ENCODE data around the gene RDH12.
"Not testable (repeated sequence)": the region's sequence is repeated elsewhere in the genome, so short reads cannot be mapped to it uniquely, and the experiment has no call there.

The RDH12 gene

DNA sequence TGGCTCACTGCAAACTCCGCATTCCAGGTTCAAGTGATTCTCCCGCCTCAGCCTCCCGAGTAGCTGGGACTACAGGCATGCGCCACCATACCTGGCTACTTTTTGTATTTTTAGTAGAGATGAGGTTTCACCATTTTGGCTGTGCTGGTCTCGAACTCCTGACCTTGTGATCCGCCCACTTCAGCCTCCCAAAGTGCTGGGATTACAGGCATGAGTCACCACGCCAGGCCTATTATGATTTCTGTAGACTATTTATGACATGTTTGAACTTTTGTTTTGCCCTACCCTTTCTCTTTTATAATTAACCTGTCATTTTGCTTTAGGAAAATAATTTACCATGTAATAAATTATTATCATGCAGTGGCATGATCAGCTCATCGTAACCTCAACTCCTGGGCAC lies at the start of gene RDH12:
TSS of gene RDH12 (plus strand) at position 395 of the 400 bp plus-strand sequence. CDS start 20,757 bp downstream, outside the sequence.
- not testable (repeated sequence) for DNase-seq

DNA sequence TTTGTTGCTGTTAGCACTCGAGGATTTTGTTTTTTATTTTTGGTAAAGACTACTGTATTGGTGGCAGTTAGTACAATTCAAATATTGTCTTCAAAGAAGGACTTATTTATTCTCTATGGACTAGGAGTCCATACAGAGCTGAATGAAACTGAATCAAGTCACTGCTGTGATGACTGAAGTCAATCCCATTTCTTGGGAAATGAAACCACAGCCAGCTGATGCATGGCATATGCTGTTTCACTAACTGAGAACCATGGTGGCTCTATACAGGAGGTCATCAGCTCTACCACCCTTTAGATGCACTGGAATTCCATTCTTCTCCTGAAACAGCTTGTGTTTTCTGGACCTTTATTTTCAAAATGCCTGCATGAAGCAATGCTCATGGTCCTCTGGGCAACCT lies 49.5 kb upstream of the RDH12 start:
- DNase-seq = no peak

DNA sequence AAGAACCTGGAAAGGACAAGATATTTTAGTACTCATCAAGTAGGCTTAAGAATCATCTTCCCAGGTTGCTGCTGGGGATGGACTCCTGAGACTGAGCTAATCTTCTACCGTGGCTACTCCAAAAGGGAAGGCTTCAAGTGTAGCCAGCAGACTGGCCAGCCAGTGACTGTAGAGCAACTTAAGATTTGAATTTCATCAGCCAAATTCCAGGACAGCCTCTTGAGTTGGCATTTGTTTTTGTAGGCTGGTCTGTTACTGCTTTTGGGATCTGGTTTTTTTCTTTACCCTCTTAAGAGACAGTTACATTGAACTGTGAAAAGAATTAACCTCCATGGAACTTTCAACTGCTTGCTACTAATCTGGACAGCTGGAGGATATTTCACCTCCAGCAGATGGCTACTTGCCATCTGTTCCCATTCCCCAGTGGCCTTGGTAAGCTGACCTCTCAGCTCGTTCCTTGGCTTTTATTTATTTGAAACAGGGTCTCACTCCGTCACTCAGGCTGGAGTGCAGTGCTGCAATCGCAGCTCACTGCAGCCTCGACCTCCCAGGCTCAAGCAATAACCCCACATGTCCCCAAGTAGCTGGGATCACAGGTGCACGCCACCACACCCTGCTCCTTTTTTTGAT lies 47.9 kb upstream of the RDH12 start:
- no peak for DNase-seq

DNA sequence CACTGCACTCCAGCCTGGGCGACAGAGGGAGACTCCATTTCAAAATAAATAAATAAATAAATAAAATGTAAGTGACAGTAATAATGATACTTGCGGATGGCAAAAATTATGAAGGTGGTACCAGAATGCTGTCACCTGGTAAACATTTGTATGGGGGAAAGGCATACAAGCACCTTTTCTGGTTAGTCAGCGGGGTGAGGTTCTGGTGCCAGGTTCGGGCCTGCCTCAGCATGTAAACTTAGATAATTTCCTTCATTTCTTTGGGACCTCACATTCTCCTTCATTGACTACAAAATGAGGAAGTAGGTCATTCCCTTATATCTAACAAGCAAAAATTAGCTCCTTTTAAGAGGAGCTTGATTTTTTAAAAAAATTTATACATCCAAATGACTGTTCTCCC lies 38.1 kb upstream of the RDH12 start:
- no peak for DNase-seq

DNA sequence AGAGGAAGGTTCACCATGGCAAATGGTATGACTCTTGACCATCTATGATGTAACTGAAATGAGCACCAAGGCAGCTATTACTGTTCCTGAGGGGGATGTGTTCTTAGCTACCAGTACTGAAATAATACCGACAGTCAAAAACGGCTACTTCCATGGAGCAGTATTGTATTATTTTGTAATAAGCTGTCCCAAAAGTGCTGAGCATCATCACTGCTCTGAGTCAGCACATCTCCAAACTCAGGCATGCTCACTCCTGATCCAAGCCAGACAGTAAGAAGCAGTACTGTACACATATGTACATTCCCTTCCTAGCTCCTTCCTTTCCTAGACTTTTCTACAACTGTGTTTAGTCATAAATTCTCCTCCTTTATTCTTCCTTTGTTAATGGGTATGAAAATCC lies 35.8 kb upstream of the RDH12 start:
- no peak for DNase-seq

DNA sequence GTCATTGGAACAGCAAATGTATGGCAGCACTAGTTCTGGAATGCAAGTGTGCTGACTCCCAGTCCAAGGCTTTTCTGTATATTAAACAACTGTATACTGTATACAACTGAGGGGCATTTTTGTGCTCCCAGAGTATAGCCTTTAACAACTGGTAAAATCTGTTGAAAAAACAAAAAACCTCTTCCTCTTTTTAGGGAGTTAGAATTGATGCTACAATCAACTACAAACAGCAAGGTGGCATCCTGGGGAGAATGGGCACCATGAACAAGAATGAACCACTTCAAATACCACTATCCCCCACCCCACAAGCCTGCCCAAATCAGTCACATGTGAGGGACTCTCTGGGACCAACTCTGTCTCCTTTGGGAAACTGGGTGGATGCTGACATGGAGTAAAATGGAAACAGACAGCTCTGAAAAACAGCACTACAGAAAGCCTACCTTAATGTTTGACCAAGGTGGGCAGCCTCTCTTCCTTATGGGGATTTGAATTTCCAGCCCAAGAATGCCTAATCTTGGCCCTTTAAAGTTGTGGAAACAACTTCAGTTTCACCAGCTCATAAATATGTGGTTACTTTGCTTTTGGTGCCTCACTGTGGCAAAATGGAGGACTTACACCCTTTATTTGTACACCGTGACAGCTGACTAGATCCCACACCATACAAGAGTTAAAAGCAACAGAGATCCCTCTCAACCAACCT lies 34.8 kb upstream of the RDH12 start:
- DNase-seq = peak in 1 of 2 experiments; percentile 22

DNA sequence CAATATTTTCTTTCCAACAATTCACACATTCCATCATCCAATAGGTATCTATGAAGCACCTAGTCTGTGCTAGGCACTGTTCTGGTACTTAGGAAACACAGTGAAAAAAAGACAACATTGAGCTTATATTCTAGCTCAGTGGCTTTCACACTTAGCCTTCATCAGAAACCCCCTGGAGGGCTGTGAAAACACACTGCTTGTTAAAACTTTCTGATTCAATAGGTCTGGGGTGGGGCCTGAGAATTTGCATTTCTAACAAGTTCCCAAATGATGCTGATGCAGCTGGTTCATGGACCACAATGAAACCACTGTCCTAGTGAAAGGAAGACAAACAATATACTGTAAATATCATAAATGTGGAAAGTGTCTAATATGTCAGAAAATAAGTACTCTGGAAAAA lies 33.1 kb upstream of the RDH12 start:
- DNase-seq = no peak

DNA sequence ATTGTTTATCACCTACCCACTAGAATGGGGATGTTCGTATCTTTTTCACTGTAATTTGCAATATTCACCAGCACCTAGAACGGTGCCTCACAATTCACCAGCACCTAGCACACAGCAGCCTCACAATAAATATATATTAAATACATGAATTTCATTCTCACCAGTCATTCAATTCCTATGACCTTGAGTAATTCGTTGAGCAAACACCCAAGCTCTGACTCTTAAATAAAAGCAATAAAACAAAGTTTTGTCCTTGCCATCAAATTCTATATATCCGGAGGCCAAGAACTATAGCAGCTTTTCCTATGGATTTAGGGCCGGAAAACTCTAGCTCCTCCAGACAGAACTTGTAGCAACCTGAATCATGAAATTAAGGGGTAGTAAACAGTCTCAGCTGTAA lies 28.2 kb upstream of the RDH12 start:
- DNase-seq = no peak

DNA sequence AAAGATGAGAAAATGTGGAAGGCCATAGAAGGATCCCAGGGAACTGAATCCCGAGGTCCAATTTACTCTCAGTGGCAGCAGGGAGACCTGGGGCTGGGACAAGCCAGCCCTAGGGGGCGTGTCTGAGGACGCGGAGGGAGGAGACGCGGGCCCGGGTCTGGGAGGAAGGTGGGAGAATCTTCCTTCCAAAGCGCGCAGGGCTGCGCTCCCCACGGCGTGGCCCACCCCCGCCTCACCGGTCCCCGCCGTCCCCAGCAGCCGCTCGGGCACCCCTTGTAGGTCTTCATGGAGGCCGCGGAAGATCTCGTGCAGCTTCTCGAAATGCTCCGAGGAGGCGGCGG lies 27.6 kb upstream of the RDH12 start:
- DNase-seq = peak; percentile 37 to 55

DNA sequence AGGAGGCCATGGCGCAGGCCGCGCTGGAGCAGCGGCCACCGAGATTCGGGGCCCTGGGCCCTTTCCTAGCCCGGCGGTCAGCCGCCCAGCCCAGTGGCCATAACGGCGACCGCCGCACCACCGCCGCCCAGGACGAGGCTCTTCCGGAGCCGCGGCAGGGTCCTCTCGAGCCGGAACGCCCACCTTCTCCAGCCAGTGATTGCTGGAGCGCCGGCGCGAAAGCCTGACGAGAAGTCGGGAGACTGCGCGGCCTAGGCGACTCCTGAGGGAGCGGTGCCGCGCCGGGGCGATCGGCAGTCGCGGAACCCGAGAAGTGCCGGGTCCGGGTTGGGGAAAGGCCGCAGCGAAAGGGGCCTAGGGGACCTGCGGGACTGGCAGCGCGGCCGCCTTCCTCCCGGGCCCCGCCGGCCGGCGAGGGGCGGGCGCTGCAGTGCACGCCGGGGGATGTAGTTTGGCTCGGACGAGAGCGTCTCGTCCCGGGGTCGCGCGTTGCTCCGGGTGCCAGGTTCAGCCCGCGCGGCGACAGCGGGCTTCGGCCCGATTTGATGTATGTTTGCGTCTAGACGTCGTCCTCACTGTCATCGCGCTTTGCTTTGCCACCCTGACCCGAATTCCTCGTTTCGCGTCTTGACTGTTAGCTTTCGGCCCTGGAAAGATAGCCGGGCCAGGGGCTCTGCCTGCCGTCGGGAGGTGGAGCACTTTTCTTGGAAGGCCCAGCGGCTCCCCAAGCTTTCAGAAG lies 27.0 kb upstream of the RDH12 start, which contains the start of gene VTI1B:
TSS of gene VTI1B (minus strand) at position 153 of the 739 bp plus-strand sequence. CDS start at position 10, 143 bp downstream.
- peak; percentile 72 to 75 for DNase-seq

DNA sequence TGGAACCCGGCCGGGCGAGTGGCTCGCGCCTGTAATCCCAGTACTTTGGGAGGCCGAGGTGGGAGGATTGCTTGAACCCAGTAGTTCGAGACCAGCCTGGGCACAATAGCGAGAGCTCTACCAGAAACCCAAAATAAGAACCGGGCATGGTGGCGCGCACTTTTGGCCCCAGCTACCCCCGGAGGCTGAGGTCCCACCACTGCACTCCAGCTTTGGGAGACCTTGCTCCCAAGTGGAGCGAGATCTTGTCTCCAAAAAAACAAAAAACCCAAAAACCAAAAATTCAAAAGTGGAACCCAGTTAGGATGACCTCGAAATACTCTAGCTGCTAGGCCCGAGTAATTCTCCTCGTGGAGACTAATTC lies 26.5 kb upstream of the RDH12 start:
- DNase-seq = no peak

DNA sequence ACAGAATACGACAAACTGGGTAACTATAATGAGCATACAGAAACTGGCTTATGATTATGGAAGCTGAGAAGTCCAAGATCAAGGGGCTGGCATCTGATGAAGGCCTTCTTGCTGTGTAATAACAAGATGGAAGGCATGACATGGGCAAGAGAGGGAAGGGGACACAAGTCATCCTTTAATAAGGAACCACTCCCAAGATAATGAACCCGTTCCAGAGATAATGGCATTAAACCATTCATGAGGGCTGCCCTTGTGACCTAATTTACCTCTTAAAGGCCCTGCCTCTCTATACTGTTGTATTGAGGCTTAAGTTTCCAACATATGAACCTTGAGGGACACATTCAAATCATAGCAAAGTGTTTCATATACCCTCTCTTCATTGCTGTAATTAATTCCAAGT lies 22.7 kb upstream of the RDH12 start:
- DNase-seq = no peak

DNA sequence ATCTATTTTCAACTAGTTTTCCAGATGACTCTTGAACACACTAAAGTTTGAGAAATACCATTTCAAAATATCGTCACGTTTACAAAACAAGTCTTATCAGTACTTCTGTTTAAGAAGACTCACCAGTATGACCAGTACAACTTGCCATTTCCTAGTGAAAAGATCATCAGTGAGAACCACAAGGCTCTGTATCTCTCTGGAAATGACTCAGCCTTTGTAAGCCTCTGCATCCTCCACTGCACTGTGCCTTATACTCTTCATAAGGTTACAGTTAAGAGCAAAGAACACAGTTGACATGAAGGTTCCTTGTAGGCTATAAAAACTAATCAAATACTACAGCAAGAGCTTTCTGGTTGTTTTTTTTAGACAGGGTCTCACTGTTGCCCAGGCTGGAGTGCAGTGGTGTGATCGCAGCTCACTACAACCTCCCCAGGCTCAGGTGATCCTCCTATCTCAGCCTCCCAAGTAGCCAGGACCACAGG lies 21.5 kb upstream of the RDH12 start:
- no peak for DNase-seq

DNA sequence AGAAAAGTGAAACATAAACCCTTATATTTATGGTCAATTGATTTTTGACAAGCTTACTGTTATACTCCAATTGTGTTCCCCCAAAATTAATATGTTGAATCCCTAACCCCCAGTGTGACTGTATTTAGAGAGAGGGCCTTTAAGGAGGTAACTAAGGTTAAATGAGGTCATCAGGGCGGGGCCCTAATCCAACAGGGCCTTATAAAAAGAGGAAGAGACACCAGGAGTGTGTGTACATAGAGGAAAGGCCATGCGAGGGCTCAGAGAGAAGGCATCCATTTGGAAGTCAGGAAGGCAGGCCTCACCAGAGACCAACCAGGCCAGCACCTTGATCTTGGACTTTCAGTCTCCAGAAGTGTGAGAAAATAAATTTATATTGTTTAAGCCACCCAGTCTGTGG lies 20.7 kb upstream of the RDH12 start:
- no peak for DNase-seq

DNA sequence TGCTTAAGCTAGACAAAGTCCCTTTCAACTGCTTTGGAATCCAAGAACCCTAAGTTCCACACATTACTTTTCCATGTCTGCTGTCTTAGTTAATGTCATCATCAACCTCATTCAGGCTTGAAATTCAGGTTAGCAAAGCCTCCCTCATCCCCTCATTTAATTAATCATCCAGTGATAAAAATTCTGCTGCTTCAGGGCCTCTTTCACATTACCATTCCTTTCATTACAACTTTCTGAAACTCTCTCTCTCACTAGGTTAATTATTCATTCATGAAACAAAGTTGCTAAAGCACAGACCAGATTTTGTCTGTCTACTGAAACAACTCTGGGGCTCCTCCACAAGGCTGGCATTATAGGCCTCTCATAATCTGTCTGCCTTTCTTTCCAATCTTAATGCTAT lies 17.8 kb upstream of the RDH12 start:
- no peak for DNase-seq

DNA sequence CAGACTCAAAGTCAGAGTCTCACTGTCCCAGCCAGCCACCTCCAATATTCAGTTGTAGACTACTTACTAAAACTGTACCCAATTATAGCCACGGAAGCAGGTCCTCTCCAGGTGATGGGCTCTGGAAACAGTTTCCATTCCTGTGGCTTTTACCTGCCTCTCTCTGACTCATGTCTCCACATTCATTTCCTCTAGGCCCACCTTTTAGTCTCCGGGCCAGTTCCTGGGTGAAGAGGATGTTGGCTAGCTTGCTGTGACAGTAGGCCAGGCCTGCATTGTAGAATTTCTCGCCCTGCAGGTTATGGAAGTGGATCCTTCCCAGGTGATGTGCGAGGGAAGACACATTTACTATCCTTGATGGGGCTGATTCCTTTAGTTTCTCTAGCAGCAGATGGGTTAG lies 11.7 kb upstream of the RDH12 start:
- DNase-seq = no peak

DNA sequence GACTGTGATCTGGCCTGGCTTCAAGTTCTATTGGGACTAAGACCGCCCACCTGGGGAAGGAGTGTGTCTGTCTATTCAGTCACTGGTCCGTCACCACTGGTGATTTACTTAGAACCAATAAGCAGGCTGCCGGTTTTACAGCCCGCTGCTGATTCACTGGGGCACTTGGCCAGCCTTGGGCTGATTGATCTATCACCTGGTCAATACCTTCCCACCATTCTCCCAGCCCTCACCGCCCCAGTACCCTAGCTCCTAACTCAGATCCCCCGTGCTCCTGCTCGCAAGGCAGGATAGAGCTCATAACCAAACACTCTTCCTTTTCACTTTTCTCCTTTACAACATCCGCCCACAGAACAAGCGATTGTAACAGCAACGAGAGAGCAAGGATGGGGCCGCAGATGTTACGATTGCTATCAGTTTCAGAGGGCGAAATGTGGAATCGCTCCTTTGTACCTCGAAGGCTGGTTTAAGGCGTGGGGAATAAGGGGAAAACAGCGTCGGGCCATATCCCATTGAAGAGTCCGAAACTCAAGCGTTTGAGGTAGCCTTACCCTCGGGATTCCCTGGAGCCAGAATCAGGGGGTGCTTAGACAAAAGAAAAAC lies 6.8 kb upstream of the RDH12 start:
- peak; percentile 53 to 76 for DNase-seq

DNA sequence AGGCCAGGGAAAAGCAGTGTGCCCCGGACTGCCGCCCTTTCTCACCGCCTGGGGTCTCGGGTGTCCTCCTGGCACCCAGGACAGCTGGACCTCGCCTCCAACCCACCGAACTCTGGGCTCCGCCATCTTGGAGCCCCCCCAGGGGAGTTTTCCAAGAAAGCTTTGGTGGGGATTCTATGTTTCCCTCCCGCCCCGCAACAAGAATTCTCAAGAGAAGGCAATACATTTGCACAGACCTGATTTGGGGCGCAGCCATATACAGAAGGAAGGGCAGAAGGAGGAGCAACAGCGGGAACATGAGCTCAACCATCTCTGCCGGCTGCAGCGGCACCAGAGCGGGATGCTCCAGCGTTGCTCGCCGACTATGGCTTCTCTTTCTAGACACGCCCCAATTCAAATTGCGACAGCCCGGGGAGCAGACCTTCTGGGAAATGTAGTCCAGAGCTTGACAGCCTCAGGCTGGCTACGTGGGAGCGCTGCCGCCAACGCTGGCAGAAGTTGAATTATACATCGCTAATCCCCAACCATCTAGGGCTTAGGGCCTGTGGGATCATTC lies 6.2 kb upstream of the RDH12 start, which contains the start of gene RDH11:
TSS of gene RDH11 (minus strand) at position 371 of the 556 bp plus-strand sequence. CDS start at position 310, 61 bp downstream.
- DNase-seq = peak; percentile 64 to 84

DNA sequence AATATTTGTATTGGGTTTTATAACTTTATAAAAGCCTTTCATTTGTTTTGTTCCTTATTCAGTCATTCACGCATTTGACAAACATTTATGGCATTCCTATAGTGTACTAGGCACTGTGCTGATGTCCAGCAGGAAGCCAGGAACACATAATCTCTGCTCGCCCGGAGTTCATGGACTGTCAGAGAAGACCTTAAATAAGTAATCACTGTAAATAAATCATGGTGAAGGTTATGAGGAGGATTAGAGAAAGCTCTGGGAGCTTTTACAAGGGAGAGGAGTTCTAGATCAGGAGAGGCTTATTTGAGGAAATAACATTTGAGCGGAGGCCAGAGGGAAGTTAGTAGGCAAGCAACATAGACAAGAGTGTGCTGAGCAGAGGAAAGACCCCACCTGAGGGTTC lies 4.7 kb upstream of the RDH12 start:
- no peak for DNase-seq

DNA sequence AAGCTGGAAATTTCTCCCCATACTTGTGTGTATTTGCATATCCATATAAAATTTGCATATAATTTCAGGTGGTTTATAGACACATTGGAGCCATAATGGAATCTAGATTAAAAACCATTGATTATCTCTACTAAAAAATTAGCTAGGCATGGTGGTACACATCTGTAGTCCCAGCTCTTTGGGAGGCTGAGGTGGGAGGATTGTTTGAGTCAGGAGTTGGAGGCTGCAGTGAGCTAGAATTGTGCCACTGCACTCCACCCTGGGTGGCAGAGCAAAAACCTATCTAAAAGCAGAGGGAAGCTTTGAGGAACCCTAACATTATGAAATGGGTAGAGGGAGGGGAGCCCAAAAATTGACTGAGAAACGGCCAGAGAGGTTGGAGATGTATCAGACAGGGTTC lies 3.5 kb upstream of the RDH12 start:
- no peak for DNase-seq

DNA sequence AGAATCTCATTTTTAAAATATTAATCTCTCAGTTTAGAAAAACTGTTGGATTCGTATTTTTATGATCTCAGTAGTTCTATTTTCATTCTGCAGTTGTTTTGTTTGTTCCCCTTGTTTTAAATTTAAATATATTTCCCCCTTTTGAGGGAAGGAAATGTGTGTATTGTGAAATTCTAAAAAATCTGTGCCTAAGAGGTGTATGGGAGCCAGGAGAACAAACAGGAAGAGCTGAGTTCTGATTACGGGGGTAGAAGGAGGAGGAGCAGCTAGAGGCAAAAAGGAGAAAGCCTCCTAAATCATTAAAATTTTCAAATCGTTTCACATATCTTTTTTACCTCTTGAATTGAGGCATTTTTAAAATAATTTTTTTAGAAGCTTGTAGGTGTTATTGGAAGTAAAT lies 2.3 kb downstream of the RDH12 start:
- DNase-seq = no peak

DNA sequence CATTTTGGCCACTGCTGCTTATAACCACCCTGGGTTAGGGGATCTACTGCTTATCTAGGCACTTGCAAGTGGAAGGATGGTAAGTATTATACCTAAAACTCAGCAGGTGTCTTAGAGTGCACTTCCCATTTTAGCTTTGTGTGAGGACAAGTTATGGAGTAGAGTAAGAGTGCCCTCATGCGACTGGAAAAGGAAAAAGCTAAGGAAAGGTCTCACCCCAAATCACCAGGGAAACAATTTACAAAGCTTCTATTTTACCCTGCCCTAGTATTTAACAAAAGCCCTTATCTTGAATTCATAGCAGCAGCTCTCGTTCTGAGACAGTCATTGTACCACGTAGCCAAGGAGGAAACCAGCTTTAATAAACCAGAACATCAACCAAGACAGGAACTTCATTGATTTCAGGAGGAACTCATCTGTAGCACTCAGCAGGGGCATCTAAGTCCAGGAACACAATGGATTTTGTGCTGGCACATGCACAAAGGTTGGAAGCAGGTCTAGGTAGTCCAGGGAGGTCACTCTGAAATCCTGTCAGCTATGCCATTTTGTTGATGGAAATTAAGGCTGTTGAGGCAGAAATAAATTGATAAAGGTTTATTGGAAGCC lies 2.9 kb downstream of the RDH12 start:
- peak in 1 of 2 experiments; percentile 8 for DNase-seq

DNA sequence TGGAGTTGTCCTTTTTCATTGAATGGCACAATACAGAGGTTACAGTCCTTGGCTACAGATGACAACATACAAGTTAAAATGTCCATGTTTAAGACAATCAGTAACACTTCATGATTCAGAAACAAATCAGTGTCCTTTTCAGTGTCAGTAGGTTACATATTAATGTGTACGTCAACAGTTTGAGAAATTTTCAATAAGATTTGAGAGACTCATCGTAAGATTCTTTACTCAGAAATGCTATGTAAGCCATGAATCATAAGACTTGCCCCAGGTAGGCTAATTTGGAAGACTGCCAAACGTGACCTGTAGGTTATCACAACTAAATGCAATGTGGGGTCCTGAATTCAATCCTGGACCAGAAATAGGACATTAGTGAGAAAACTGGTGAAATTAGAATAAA lies 3.5 kb downstream of the RDH12 start:
- no peak for DNase-seq

Measured in stimulated activated CD4-positive, alpha-beta T cell treated with anti-CD3 and anti-CD28 coated beads, Interleukin-4, amount 100 ng/mL, for 4 hours (primary cell).